ENCODE results near the gene CYP4B1. TPM values are rescaled to one million over a fixed set of nuclear protein-coding genes. Genes with fewer than 3 reads are reported as not detected.
A peak's percentile ranks its signal among the peaks of the same experiment; 100 is the strongest.

Gene CYP4B1
- total and polyA plus RNA-seq, 2 donors (not counting 3 experiments of a cell fraction or from before 2014, with no cell fraction given) = not detected

- dilution Hi-C loops (cut with MboI; ENCODE audit: extremely low pct_ligation_motif_present, low sequenced_read_pairs) = no loop called here
- no peaks in the 10 kb centered on the region for H4K20me1 ChIP-seq (replicated peaks; ENCODE audit: control insufficient read depth, extremely low read depth, insufficient read depth, low read length)
- H3K9ac ChIP-seq (replicated peaks; ENCODE audit: extremely low read depth, insufficient read depth, low read length) = no peak overlapping the region
- no peak overlapping the region for H3K4me3 ChIP-seq (replicated peaks in 1 of 3; ENCODE audit: insufficient read depth in 1 of 3, low read depth in 1 of 3, low read length in 3 of 3)
- no peaks in the 10 kb centered on the region for H3K9me3 ChIP-seq (replicated peaks; ENCODE audit: control insufficient read depth, insufficient read depth, low read length)
- no peak overlapping the region for H2AFZ ChIP-seq (ENCODE audit: low read depth, low read length)
- no peaks in the 10 kb centered on the region for H3K9me1 ChIP-seq (replicated peaks; ENCODE audit: control insufficient read depth, extremely low read depth, insufficient read depth, low read length)
- peaks cover 16% of the 10 kb centered on the region for H3K4me1 ChIP-seq (ENCODE audit: control insufficient read depth, extremely low read depth, insufficient read depth, low read length)
- H3K79me2 ChIP-seq (ENCODE audit: control insufficient read depth, insufficient read depth, low read length) = no peaks in the 10 kb centered on the region
- no peak overlapping the region for H3K4me2 ChIP-seq (ENCODE audit: insufficient read depth, low read length)
- FAIRE-seq (no peak), DNase-seq (ENCODE audit: low read depth, low spot score) (no peak)
- peaks cover 8 to 15% of the 10 kb centered on the region in 2 experiments for H3K27me3 ChIP-seq (ENCODE audit: control insufficient read depth in 2 of 2, insufficient read depth in 2 of 2, low read length in 2 of 2)
- H3K36me3 ChIP-seq (ENCODE audit: control insufficient read depth in 2 of 2, extremely low read depth in 1 of 2, insufficient read depth in 2 of 2, low read length in 2 of 2) = no peaks in the 10 kb centered on the region
- no TSS peak for BruUV-seq (replicated peaks)
- ChIA-PET CTCF (no interaction called here), POLR2A (no interaction called here)
- intact Hi-C loops (cut with micrococcal nuclease) = loop anchor here (5.0 to 10.0 kb wide), 2 partner anchors 355 to 422 kb away; no protein-coding TSS in a partner anchor
- no peak for TF ChIP-seq POLR2AphosphoS5 (IDR thresholded peaks at IDR 0.05; ENCODE audit: insufficient read depth, low read depth, low read length)
- no peak overlapping the region for H3K27ac ChIP-seq (ENCODE audit: insufficient read depth, low read depth, low read length)
Observed at GRCh38 chr1:46749921-46750404, 48.9 kb upstream of the CYP4B1 start.

DNA sequence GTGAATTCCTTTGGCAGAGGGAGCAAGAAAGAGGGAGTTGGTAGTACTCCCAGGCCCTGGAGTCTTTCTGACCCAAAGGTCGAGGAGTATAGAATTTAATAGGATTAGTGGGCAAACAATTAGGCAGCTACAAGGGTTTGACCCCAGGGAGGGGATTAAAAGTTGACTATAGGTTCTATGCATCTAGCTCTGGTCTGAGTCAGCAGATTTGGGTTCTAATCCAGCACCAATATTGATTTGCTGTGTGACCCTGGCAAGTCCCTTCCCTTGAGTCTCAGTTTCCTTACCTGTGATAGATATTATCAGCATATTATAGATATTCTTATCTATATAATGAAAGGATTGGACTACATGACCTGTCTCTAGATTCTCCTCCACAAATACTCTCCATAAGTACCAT lies 44.9 kb upstream of the CYP4B1 start:
- Histone ChIP-seq H3K9me1 (replicated peaks; ENCODE audit: control insufficient read depth, extremely low read depth, insufficient read depth, low read length) (no peaks in the 10 kb centered on the region), H3K79me2 (ENCODE audit: control insufficient read depth, insufficient read depth, low read length) (no peaks in the 10 kb centered on the region), H3K27me3 (ENCODE audit: control insufficient read depth in 2 of 2, insufficient read depth in 2 of 2, low read length in 2 of 2) (no peaks in the 10 kb centered on the region), H3K4me1 (ENCODE audit: control insufficient read depth, extremely low read depth, insufficient read depth, low read length) (peaks cover 18% of the 10 kb centered on the region), H4K20me1 (replicated peaks; ENCODE audit: control insufficient read depth, extremely low read depth, insufficient read depth, low read length) (no peaks in the 10 kb centered on the region), H3K9me3 (replicated peaks; ENCODE audit: control insufficient read depth, insufficient read depth, low read length) (no peaks in the 10 kb centered on the region), H3K4me2 (ENCODE audit: insufficient read depth, low read length) (peak overlapping the region; percentile 56), H2AFZ (ENCODE audit: low read depth, low read length) (no peak overlapping the region), H3K36me3 (ENCODE audit: control insufficient read depth in 2 of 2, extremely low read depth in 1 of 2, insufficient read depth in 2 of 2, low read length in 2 of 2) (no peaks in the 10 kb centered on the region), H3K9ac (replicated peaks; ENCODE audit: extremely low read depth, insufficient read depth, low read length) (no peak overlapping the region), H3K4me3 (replicated peaks in 1 of 3; ENCODE audit: insufficient read depth in 1 of 3, low read depth in 1 of 3, low read length in 3 of 3) (no peak overlapping the region), H3K27ac (ENCODE audit: insufficient read depth, low read depth, low read length) (no peak overlapping the region)
- DNase-seq (ENCODE audit: low read depth, low spot score) (no peak), FAIRE-seq (no peak)
- BruUV-seq (replicated peaks) = no TSS peak
- intact Hi-C loops (cut with micrococcal nuclease) = loop anchor here (10.0 kb wide), 1 partner anchor 351 kb away; no protein-coding TSS in a partner anchor
- TF ChIP-seq EZH2 (IDR thresholded peaks at IDR 0.05; ENCODE audit: borderline replicate concordance, low read depth, low read length, severe bottlenecking) (no peak), GATA2 (IDR thresholded peaks at IDR 0.05; ENCODE audit: insufficient read depth, insufficient read length, low read depth, low read length) (no peak)
- dilution Hi-C loops (cut with MboI; ENCODE audit: extremely low pct_ligation_motif_present, low sequenced_read_pairs) = no loop called here
- ChIA-PET POLR2A (no interaction called here), CTCF (interaction anchor here (1.3 to 1.8 kb wide), 2 partner anchors 10 to 18 kb away, joined by 3 to 7 read pairs; no protein-coding TSS in a partner anchor)
